Hematopoietic multipotent progenitor cell treated with erythropoietin and hydrocortisone succinate and interleukin-3 and kit ligand, for 4 days (in vitro differentiated cells): Measurements from ENCODE around the gene SNED1.
A peak's percentile ranks its signal among the peaks of the same experiment; 100 is the strongest.
"Not testable (repeated sequence)": the region's sequence is repeated elsewhere in the genome, so short reads cannot be mapped to it uniquely, and the experiment has no call there.

ENCODE experiments used
- DNase-seq: peaks from one replicate; pipeline ENCODE4 v3.0.0-alpha.2; 2015

SNED1 gene

DNA sequence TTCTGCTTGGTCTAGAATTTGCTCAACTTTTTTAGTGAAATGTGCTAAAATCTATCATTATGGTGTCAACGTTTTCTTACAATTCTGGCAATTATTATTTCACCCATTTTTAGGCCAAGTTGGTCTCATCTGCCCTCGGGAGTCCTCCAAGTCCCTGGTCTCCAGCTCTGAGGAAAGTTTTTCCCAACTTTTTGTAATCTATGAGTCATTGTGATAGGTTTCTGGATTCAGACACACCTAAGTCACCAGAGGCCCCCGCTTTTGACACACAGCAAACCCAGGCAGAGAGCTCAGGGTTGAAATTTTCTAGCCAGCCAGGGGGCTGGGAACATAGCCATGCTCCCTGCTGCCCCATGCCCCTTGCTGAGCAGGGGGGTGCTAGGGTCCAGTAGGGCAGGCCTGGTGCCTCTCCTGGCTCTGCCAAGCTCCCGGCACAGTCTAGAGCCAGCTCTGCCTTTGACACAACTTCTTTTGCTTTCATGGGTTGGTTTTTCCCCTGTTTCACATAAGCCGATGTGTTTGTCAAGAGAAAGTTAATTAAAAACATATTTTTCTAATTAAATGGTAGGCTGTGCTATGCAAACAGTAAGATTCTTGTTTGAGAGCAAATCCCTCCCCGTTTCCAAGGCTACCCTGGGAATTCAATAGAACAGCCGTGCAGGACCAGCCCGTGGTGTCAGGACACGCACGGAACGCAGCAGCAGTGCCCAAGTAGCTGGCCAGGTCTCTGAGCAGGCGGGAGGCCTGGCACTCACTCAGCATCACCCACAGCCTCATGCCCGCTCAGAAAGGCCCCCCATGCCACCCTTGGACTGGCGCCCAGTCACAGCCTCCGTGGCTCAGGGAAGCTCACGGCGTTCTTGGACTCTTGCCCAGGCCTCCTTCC lies 25.5 kb upstream of the SNED1 start:
- no peak for DNase-seq

DNA sequence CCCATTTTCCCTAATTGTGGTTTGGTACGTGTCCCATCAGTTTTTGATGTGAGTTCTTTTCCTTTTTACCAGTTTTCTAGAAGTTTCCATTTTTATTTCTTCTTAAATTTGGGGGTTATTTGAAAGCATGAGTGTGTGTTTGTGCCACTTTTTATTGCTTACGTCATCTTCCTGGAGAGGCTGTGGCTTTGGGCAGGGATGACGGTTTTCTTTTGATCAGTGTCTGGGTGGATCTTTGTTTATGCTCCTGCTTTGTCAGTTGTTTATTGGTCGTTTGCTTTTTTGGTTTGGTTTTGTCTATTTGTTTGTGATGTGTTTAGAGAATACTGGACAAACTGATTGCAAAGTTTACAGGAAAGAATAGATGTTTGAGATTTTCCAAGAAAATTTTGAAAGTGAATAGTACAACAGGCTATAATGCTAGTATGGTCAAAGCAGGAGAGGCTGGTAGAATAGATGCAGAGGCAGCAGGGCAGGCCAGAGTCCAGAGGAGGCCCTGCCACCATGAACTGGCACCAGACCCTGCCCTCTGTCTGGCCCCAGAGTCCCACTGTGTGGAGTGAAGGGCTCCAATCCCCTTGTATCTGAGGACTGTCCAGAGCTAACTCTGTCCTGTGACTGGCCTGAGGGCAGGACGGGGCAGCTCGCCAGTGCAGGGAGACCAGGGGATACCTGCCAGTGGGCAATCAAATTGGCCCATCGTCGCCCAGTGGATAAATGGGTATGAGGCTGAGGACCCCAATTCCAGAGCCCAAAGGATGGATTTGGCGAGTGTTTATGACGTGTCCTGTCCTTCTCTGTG lies 23.4 kb upstream of the SNED1 start:
- no peak for DNase-seq

GRCh38 chr2:240975903-240976302 lies 22.5 kb upstream of the SNED1 start:
- not testable (repeated sequence) for DNase-seq

DNA sequence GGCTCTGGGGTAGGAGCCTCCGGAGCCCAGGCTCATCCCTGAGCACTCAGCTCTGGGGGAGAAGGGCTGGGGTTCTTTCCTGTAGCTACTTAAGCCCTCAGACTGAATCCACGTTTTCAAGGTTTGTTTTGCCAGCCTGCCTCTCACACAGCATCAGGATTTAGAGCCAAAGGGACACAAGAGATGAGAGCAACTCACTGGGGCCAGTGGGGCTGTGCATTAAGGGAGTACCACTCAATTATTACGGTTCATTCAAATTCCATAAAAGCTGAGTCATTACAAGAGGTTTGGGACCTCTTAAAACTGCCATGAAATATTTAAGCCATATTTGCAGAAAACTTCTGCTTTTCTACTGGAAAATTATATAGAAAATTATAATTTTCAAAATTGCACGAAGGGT lies 17.1 kb upstream of the SNED1 start:
- DNase-seq = peak; percentile 25

- no peak for DNase-seq
Measured at GRCh38 chr2:240981871-240982800, 16.3 kb upstream of the SNED1 start.

DNA sequence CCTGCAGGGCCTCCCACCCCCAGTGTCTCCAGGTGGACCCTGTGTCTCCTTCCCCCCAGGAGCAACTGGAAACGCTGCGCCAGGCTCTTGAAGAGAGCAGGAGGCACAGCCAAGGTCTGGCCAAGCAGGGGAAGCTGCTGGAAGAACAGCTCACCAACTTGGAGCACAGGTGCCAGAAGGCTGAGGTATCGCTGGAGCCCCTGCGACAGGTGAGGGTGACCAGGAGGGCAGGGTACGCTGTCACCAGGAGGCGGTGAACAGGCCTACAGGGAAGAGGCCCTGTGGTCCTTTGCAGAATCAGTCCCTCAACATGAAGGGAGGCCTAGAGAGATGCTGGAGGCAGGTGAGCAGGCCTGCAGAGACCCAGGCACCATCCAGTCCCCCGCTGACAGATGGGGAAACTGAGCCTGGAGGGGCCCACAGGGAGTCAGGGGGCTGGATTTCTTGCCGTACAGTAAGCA lies 15.6 kb upstream of the SNED1 start:
- no peak for DNase-seq

- DNase-seq = peak; percentile 65
Measured at GRCh38 chr2:240983361-240983995, 14.9 kb upstream of the SNED1 start.

DNA sequence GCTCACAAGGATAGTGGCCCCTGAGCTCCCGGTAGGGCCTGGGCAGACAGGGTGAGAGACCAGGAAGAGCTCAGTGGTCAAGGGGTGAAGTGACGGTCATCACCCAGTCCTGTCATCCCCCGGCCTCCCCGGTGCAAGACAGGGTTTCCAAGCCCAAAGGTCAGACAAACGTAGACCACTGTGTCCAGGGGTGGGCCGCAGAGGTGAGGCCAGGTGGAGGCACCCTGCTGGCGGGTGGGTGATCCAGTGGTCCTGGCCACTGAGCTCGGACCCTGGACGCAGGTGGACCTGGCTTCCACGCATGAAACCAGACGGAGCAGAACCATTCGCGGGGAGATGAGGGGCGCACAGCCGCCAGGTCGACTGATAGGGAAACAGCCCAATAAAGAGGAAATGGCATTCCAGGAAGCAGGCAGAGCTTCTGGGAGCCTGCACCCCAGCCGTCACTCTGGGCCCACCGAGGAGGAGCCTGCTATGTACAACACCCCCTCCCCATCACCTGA lies 14.4 kb upstream of the SNED1 start:
- DNase-seq = no peak

DNA sequence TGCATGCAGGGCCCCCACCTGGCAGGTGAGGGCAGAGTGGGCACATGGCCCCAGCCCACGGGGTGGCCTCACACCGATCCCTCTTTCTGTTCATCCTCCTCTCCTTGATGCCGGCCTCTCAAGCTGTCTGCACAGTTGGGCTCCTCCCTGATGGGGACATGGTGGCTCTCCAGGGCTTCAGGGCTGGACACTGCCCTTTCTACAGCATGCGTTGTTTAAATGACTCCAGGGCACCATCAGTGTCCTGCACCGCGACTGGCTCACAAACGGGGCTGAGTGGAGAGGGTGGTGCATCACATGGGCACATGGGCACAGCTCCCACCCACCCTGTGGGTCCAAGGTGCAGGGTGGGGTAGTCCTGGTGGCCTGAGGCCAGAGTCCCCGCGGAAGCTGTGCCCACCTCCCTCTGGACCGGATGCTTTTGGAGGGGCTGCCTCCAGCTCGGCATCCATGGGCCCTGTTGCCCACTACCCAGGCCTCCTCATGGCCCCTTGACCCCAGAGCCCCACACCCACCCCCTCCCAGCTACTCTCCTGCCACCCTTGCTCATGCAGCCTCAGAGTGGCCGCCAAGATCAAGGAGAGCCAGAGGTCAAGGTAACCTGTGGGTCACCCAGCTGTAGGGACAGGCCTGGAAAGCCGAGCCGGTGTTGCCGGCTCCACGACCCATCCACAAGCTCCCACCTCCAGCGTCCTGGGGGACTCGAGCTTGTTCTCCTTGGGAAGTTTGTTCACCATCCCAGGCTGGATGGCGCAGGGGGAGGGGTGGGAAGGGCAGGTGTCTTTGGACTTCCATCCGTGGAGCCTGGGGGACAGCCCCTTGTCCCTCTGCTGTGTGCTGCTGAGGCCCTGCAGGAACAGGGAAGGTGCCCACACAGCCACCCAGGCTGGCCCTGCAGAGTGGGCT lies 12.3 kb upstream of the SNED1 start:
- no peak for DNase-seq

DNA sequence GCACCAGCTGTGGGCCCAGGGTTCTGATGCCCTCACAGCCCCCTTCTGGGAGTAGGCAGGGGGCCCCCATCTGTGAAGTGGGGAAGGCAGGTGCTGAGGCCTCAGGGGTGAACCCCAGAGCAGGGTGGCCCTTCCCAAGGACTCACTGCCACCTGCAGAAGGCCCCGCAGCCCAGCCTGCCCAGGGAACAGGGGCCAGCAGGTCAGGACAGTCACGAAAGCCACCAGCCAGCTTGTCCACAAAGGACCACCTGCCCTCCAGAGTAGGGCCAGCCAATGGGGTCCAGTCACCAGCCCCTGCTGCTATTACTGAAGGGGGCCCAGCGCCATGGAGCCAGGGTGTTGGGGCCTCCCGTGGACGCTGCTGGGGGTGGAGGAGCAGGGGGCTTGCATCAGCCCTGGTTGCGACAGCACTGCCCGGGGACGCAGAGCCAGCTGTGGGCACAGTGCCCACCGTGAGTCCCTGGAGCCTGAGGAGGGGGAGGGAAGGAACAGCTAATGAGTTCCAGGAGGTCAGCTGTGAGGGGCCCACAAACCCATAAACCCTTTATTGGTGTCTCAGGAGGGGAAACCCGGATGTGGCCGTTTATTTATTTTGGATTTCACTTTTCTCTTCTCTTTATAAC lies 11.5 kb upstream of the SNED1 start:
- DNase-seq = peak; percentile 42

DNA sequence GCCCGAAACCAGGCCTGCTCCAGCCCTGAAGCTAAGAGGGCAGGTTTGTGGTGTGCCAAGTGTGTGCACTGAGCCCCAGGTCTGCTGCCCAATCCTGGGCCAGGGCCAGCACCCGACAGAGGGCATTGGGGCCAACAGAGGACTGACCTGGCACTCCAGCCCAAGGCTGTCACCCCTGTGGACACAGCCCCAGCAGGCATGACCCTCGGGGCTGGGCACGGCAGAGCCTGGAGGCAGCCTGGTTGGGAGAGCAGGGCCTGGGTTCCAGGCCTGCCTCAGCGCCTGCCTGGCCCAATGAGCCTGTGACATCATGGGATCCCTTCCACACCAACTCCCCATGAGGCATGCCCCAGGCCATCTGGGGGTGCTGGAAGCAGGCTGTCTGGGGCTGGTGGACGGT lies 10.8 kb upstream of the SNED1 start:
- DNase-seq = no peak

- peak; percentile 19 for DNase-seq
Measured at GRCh38 chr2:240988146-240988545, 10.3 kb upstream of the SNED1 start.

- DNase-seq = no peak
Measured at GRCh38 chr2:240988571-240989271, 9.7 kb upstream of the SNED1 start.

GRCh38 chr2:240989451-240990265 lies 8.8 kb upstream of the SNED1 start:
- DNase-seq = peak; percentile 19

- DNase-seq = no peak
Measured at GRCh38 chr2:240990266-240990529, 8.2 kb upstream of the SNED1 start.

DNA sequence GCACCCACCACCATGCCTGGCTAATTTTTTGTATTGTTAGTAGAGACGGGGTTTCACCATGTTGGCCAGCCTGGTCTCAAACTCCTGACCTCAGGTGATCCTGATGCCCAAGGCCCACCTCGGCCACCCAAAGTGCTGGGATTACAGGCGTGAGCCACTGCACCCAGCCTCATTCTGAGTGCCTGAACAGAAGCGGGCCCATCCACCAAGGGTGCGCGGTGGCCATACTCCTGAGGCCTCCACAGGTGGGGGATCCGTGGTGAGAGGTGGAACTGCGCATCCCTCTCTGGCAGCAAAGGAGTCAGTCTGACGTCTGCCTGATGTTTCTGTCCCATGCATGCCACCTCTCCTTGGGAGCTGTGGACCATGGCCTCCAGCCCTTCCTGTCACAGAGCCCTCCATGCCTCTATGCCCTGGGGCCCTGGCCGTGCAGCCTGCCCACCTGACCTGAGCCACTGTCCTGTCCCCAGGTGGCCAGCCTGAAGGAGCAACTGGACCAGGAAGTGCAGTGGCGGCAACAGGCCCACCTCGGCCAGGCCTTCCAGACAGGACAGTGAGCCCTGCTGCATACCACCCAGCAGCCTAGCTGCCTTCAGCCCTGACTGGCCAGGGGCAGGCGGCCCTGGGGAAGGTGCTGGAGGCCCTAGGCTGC lies 7.6 kb upstream of the SNED1 start:
- no peak for DNase-seq

- DNase-seq = no peak
Measured at GRCh38 chr2:240991378-240992263, 6.8 kb upstream of the SNED1 start.
